HG02852 (cell line): ENCODE measurements around the gene RHEBL1.
"Not testable (repeated sequence)": the region's sequence is repeated elsewhere in the genome, so short reads cannot be mapped to it uniquely, and the experiment has no call there.

ENCODE experiments used
- ATAC-seq: cut with Tn5 transposase; IDR thresholded peaks from one replicate; pipeline ENCODE4 v1.9.1; 2021; ENCODE audit warnings: mild to moderate bottlenecking, moderate library complexity; ENCODE audit not compliant: unreplicated experiment

RHEBL1 gene

DNA sequence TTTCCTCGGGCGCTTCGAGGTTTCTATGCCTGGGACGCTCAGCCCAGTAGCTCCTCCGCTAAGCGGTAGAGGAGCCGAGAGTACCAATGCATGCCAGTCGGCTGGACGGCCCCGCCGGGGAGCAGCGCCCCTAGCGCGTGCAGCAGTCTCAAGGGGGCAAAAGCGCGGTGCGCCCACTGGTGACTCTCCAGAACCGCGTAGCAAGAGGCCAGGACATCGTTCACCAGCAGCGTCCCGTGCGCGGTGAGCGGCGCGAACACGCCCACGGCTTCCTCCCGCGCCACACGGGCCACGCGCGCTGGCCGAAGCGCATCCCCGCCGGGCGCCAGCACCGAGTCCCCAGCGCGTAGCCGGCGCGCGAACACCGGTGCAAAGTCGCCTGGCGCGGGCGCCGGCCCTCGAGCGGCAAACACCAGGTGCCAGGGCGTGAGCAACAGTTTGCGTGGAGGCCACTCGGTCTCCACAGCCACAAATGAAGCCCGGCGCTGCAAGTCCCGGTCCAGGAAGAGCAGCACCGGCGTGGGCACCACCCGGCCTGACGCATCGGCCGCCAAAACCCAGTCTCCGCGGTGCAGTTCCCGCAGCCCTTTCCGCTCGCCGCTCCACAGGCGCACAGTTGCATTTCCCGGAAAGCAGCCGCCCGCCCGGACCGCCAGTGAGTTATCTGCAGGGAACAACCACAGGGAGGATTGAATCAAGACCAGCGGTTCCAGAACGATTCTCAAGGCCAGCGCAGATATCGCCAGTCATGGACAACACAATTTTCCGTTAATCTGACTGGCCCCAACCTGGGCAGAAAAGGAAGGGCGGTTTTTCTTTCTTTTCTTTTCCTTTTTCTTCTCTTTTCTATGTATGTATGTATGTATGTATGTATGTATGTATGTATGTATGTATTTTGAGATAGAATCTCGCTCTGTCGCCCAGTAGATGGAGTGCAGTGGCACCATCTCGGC lies 20.3 kb upstream of the RHEBL1 start:
- no peak for ATAC-seq

DNA sequence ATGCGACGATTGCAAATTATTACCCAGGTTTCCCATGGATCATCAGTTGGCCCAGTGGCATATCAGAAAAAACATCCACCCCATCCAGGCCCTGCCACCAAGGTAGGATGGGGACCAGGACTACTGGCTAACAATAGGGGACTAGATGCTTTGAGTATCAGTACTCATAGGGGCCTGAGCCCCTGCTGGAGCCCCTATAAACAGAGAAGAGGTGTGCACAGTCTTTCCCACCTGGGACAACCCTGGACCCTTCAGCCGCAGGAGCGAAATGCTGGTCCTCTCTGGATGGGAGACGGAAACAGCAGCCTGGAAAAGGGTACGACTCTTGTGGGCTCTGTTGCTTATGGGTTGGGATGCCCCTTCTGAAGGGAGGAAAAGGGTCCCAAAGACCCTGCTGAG lies 19.2 kb upstream of the RHEBL1 start:
- no peak for ATAC-seq

GRCh38 chr12:49088150-49088931 lies 18.6 kb upstream of the RHEBL1 start:
- peak; percentile 77 for ATAC-seq

GRCh38 chr12:49086116-49086515 lies 16.3 kb upstream of the RHEBL1 start:
- ATAC-seq, result no peak

GRCh38 chr12:49084438-49084837 lies 14.7 kb upstream of the RHEBL1 start:
- ATAC-seq, result no peak

GRCh38 chr12:49079793-49080192 lies 10.0 kb upstream of the RHEBL1 start:
- ATAC-seq, result no peak

- no peak for ATAC-seq
These were observed 1.2 kb upstream of the RHEBL1 start for GRCh38 chr12:49070971-49071370.

GRCh38 chr12:49068879-49069506 lies 786 bp downstream of the RHEBL1 start:
- no peak for ATAC-seq

DNA sequence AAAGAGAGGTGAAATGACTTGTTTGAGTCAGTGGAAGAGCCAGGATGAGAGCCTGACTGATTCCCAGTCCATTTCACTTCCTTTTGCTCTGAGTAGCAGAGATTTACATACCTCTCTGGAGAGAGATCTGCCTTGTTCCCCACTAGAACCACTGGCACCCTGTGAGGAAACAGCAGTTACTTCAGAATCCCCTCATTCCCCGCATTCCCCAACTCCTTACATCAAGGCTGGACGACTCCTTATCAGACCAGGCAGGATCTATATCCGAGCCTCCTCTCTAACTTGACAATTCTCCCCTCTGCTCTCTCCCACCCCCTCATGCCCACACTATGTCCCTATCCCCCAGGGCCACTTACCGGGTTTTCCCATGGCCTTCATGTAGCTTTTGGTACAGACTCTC lies 3.7 kb downstream of the RHEBL1 start:
- ATAC-seq, result no peak

- no peak for ATAC-seq
These were observed 5.0 kb downstream of the RHEBL1 start for GRCh38 chr12:49064767-49065152.

DNA sequence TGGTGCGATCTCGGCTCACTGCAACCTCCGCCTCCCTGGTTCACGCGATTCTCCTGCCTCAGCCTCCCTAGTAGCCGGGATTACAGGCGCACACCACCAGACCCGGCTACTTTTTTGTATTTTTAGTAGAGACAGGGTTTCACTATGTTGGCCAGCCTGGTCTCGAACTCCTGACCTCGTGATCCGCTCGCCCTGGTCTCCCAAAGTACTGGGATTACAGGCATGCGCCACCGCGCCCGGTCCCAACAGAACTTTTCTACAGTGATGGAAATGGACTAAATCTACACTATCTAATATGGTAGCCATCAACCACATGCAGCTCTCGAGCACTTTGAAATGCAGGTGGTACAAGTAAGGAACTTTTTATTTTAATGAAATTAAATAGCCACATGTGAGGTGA lies 7.9 kb downstream of the RHEBL1 start:
- ATAC-seq, result not testable (repeated sequence)

DNA sequence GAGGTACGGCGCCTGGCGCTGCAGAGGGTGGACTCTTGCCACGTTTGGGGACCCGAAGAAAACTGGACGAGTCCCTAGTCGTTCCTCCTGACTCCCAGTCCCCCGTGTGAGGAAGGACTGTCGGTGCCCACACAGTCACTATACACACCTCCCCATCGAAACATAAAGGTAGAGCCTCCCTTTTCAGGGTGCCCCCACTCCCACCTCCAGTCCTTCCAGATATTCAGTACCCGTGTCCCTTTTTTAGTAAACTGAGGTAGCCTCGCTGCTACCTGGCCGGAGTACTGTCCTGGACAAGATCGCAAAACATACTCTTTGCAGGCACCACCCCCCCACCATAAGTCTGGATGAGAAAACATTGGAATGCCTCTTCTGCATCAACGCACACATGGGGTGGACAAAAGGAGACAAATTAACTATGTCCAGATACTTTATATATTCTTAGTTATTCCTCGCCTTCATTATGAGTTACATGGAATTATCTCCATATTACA lies 8.6 kb downstream of the RHEBL1 start:
- no peak for ATAC-seq

GRCh38 chr12:49060237-49061156 lies 9.3 kb downstream of the RHEBL1 start, which contains the start of gene KMT2D:
Gene KMT2D, minus strand, starts transcription at chr12:49060794. Its CDS starts 5,470 bp downstream, at chr12:49055324.
- ATAC-seq, result peak; percentile 49

DNA sequence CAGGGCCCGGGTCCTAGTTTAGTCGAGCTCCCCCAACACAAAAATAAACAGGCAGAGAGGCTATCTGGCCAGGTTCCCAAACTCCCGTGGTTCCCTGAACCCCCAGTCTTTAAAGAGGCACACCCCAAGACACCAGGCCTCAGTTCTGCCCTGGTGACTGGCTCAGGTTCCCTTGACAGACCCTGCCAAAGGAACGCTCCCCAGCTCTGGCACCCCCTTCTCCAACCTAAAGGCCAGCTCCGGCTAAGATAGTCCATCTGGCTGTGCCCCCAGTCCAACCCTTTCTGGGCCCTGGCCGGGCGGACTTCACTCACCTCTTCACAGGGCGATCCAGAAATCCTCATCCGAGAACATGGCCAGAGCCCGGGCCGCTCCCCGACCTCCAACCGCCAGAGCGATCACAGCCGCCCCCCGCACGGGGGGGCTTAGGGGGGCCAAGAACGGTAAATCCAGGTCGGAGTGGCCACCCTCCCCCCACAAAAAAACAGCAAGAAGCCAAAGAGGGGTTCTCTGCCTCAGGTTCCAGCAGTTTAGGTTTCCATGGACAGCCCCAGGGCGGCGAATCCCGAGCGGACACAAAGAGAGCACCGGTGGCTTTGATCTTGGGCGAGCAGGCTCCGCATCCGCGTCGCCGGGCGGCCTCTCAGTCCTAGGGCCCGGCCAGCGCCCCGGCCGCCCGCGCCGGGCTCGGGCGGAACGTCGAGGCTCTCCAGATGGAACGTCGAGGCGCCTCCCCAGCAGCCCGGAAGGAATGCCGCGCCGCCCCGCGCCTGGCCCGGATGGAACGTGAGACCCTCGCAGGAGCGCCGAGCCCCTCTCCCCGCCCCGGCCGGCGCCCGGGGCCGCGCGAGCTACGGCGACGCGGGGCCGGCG lies 10.2 kb downstream of the RHEBL1 start:
- ATAC-seq, result peak; percentile 13

GRCh38 chr12:49059045-49059298 lies 10.8 kb downstream of the RHEBL1 start:
- no peak for ATAC-seq

GRCh38 chr12:49058366-49059044 lies 11.3 kb downstream of the RHEBL1 start:
- ATAC-seq, result no peak

GRCh38 chr12:49057888-49058287 lies 11.9 kb downstream of the RHEBL1 start:
- no peak for ATAC-seq

DNA sequence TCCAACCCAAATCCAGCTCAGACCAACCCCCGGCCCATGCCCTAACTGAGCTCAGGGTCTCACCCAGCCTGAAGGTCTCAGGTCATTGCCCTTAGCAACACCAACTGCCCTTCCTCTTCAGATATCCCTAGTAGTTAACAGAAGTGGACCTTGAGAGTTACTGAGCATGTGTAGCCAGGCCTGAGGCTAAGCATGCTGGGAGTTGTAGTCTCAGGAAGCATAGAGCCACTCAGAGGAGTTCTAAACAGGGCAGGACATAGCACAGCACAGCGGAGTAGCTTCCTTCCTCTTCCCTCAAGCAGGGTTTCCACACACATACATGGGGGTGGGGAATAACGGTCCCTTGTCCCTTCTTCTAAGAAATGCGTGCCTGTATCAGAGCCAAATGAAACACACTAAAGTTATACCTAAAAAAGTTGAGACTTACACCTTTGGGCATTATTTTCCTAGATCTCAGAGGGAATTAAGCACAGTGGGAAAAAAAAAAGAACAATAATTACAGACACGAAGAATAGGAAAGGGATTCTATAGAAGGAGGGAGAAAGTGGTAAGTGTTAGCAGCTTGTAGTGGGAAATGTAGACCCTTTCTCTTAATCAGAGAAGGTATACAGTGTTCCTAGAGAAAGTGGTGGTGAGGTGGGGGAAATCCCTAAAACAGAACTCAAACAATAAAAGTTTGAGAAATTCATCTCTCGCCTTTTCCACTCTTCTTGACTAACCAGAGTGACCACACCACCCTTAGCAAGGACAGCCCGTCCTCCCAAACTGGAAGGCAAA lies 13.6 kb downstream of the RHEBL1 start:
- peak; percentile 68 for ATAC-seq
